ENCODE results near the gene TBC1D24.
"Not testable (repeated sequence)": the region's sequence is repeated elsewhere in the genome, so short reads cannot be mapped to it uniquely, and the experiment has no call there.

TBC1D24 gene

GRCh38 chr16:2429771-2430663 is 44.9 kb upstream of the TBC1D24 start:
- peaks cover 54% of the 10 kb centered on the region for H3K79me2 ChIP-seq (ENCODE audit: insufficient read depth, low read length)
- no peaks in the 10 kb centered on the region for H3K9me3 ChIP-seq (ENCODE audit: insufficient read depth, low read length, severe bottlenecking)
- H2AFZ ChIP-seq (ENCODE audit: low read depth, low read length): peak overlapping the region; percentile 88
- TF ChIP-seq EZH2 (IDR thresholded peaks at IDR 0.05; ENCODE audit: borderline replicate concordance, low read depth, low read length, severe bottlenecking) (no peak), CTCF (IDR thresholded peaks at IDR 0.05; ENCODE audit: borderline replicate concordance, extremely low read depth, low read length, poor library complexity, severe bottlenecking) (peak; percentile 48)
- ATAC-seq (ENCODE audit: insufficient read depth, low read depth) (0 out of 3 replicates have a peak, but pooled peaks have one; percentile 21), DNase-seq (peak; percentile 30)
- peaks cover 48% of the 10 kb centered on the region for H3K4me1 ChIP-seq (ENCODE audit: insufficient read depth, low read length)
- H3K9ac ChIP-seq (ENCODE audit: low read depth, low read length): peak overlapping the region; percentile 97
- H3K4me3 ChIP-seq (ENCODE audit: low read depth in 1 of 2, low read length in 2 of 2): peak overlapping the region; percentile 66 to 78
- no peaks in the 10 kb centered on the region for H3K27me3 ChIP-seq (ENCODE audit: insufficient read depth, low read length, poor library complexity)
- H4K20me1 ChIP-seq (ENCODE audit: insufficient read depth, low read length): peaks cover 35% of the 10 kb centered on the region
- H3K36me3 ChIP-seq (ENCODE audit: insufficient read depth, low read length): peaks cover 45% of the 10 kb centered on the region
- peak overlapping the region; percentile 76 for H3K4me2 ChIP-seq (ENCODE audit: insufficient read depth, low read length)
- peak overlapping the region; percentile 88 for H3K27ac ChIP-seq (ENCODE audit: low read length)

GRCh38 chr16:2432286-2432685 is 42.6 kb upstream of the TBC1D24 start:
- Histone ChIP-seq H3K27me3 (ENCODE audit: insufficient read depth, low read length, poor library complexity) (no peaks in the 10 kb centered on the region), H3K27ac (ENCODE audit: low read length) (no peak overlapping the region), H3K9ac (ENCODE audit: low read depth, low read length) (no peak overlapping the region; the same call in 1 of the 2 replicates), H3K4me1 (ENCODE audit: insufficient read depth, low read length) (peaks cover 48% of the 10 kb centered on the region), H3K4me3 (ENCODE audit: low read depth in 1 of 2, low read length in 2 of 2) (no peak overlapping the region), H3K9me3 (ENCODE audit: insufficient read depth, low read length, severe bottlenecking) (no peaks in the 10 kb centered on the region), H2AFZ (ENCODE audit: low read depth, low read length) (no peak overlapping the region), H3K79me2 (ENCODE audit: insufficient read depth, low read length) (peaks cover 70% of the 10 kb centered on the region), H4K20me1 (ENCODE audit: insufficient read depth, low read length) (peaks cover 51% of the 10 kb centered on the region), H3K36me3 (ENCODE audit: insufficient read depth, low read length) (peaks cover 66% of the 10 kb centered on the region), H3K4me2 (ENCODE audit: insufficient read depth, low read length) (peak overlapping the region; percentile 2; the same call in 1 of the 2 replicates)
- peak; percentile 39 for TF ChIP-seq CTCF (IDR thresholded peaks at IDR 0.05; ENCODE audit: borderline replicate concordance, extremely low read depth, low read length, poor library complexity, severe bottlenecking)
- TF ChIP-seq EZH2 (IDR thresholded peaks at IDR 0.05; ENCODE audit: borderline replicate concordance, low read depth, low read length, severe bottlenecking): no peak
- ATAC-seq (ENCODE audit: insufficient read depth, low read depth) (no peak), DNase-seq (no peak)

- Histone ChIP-seq H3K4me1 (ENCODE audit: insufficient read depth, low read length) (peaks cover 43% of the 10 kb centered on the region), H3K79me2 (ENCODE audit: insufficient read depth, low read length) (peaks cover 70% of the 10 kb centered on the region), H3K36me3 (ENCODE audit: insufficient read depth, low read length) (peaks cover 73% of the 10 kb centered on the region), H4K20me1 (ENCODE audit: insufficient read depth, low read length) (peaks cover 55% of the 10 kb centered on the region), H3K4me2 (ENCODE audit: insufficient read depth, low read length) (peak overlapping the region; percentile 19; the same call in 1 of the 2 replicates), H3K9ac (ENCODE audit: low read depth, low read length) (no peak overlapping the region), H2AFZ (ENCODE audit: low read depth, low read length) (no peak overlapping the region), H3K4me3 (ENCODE audit: low read depth in 1 of 2, low read length in 2 of 2) (no peak overlapping the region), H3K9me3 (ENCODE audit: insufficient read depth, low read length, severe bottlenecking) (no peaks in the 10 kb centered on the region), H3K27ac (ENCODE audit: low read length) (no peak overlapping the region), H3K27me3 (ENCODE audit: insufficient read depth, low read length, poor library complexity) (no peaks in the 10 kb centered on the region)
- no peak for TF ChIP-seq EZH2 (IDR thresholded peaks at IDR 0.05; ENCODE audit: borderline replicate concordance, low read depth, low read length, severe bottlenecking)
- TF ChIP-seq CTCF (IDR thresholded peaks at IDR 0.05; ENCODE audit: borderline replicate concordance, extremely low read depth, low read length, poor library complexity, severe bottlenecking): no peak
- DNase-seq: no peak
- no peak for ATAC-seq (ENCODE audit: insufficient read depth, low read depth)
Observed at GRCh38 chr16:2432801-2433505, 42.0 kb upstream of the TBC1D24 start.

GRCh38 chr16:2435236-2435635 is 39.7 kb upstream of the TBC1D24 start:
- ATAC-seq (ENCODE audit: insufficient read depth, low read depth); H3K27ac ChIP-seq (ENCODE audit: low read length); H3K4me2 ChIP-seq (ENCODE audit: insufficient read depth, low read length); H2AFZ ChIP-seq (ENCODE audit: low read depth, low read length); DNase-seq; H3K9ac ChIP-seq (ENCODE audit: low read depth, low read length); H3K27me3 ChIP-seq (ENCODE audit: insufficient read depth, low read length, poor library complexity); H3K9me3 ChIP-seq (ENCODE audit: insufficient read depth, low read length, severe bottlenecking); H3K4me3 ChIP-seq (ENCODE audit: low read depth in 1 of 2, low read length in 2 of 2): not testable (repeated sequence)
- peaks cover 30% of the 10 kb centered on the region for H3K4me1 ChIP-seq (ENCODE audit: insufficient read depth, low read length)
- H3K79me2 ChIP-seq (ENCODE audit: insufficient read depth, low read length): peaks cover 58% of the 10 kb centered on the region
- peaks cover 95% of the 10 kb centered on the region for H3K36me3 ChIP-seq (ENCODE audit: insufficient read depth, low read length)
- peaks cover 59% of the 10 kb centered on the region for H4K20me1 ChIP-seq (ENCODE audit: insufficient read depth, low read length)

Measured in DND-41 (cell line).